HG03196 (cell line): ENCODE results near the gene IDH2.
"Not testable (repeated sequence)": the region's sequence is repeated elsewhere in the genome, so short reads cannot be mapped to it uniquely, and the experiment has no call there.

Source experiments
- ATAC-seq: cut with Tn5 transposase; IDR thresholded peaks from one replicate; pipeline ENCODE4 v1.9.1; 2021; ENCODE audit not compliant: unreplicated experiment

Gene IDH2

GRCh38 chr15:90115783-90116182, 13.5 kb upstream of the IDH2 start:
- ATAC-seq: no peak

- ATAC-seq: no peak
These were observed 12.2 kb upstream of the IDH2 start for GRCh38 chr15:90114451-90114901.

GRCh38 chr15:90113166-90113565, 10.9 kb upstream of the IDH2 start:
- ATAC-seq: no peak

GRCh38 chr15:90109163-90109751, 7.0 kb upstream of the IDH2 start:
- ATAC-seq: not testable (repeated sequence)

- not testable (repeated sequence) for ATAC-seq
These were observed 5.8 kb upstream of the IDH2 start for GRCh38 chr15:90108038-90108437.

- ATAC-seq: no peak
These were observed 4.4 kb upstream of the IDH2 start for GRCh38 chr15:90106522-90107117.

GRCh38 chr15:90105521-90105920, 3.3 kb upstream of the IDH2 start:
- no peak for ATAC-seq

- ATAC-seq: no peak
These were observed 2.3 kb upstream of the IDH2 start for GRCh38 chr15:90104551-90104950.

- no peak for ATAC-seq
These were observed 1.5 kb upstream of the IDH2 start for GRCh38 chr15:90103701-90104329.

GRCh38 chr15:90101130-90101968, 919 bp downstream of the IDH2 start:
- peak; percentile 2 for ATAC-seq

- no peak for ATAC-seq
These were observed 2.1 kb downstream of the IDH2 start for GRCh38 chr15:90099868-90100831.

- ATAC-seq: no peak
These were observed 3.0 kb downstream of the IDH2 start for GRCh38 chr15:90099072-90099867.

- ATAC-seq: peak; percentile 58
These were observed 4.8 kb downstream of the IDH2 start for GRCh38 chr15:90097475-90097874.

- no peak for ATAC-seq
These were observed 6.7 kb downstream of the IDH2 start for GRCh38 chr15:90095521-90095959.

GRCh38 chr15:90091156-90091931, 10.9 kb downstream of the IDH2 start:
- no peak for ATAC-seq

GRCh38 chr15:90090226-90090848, 11.9 kb downstream of the IDH2 start:
- no peak for ATAC-seq

- no peak for ATAC-seq
These were observed 14.7 kb downstream of the IDH2 start for GRCh38 chr15:90087454-90088154.

GRCh38 chr15:90086868-90087268, 15.4 kb downstream of the IDH2 start:
- no peak for ATAC-seq
